Large intestine (tissue), 12 donors: ENCODE results near the gene PRKCD. TPM values are rescaled to one million over a fixed set of nuclear protein-coding genes. Genes with fewer than 3 reads are reported as not detected.

ENCODE experiments used
- DNase-seq, 2 donors: peaks; one replicate each; pipeline versions ENCODE4 v3.0.0 to v3.0.0-alpha.2; 2013
- H3K27ac ChIP-seq: one replicate; pipeline ENCODE4 v1.5.1; 2013; ENCODE audit warnings: low read length
- H3K27me3 ChIP-seq: 2 replicates; pipeline ENCODE4 v1.6.1; 2013; ENCODE audit warnings: low read length; ENCODE audit not compliant: control insufficient read depth, insufficient read depth
- H3K36me3 ChIP-seq: 2 replicates; pipeline ENCODE4 v1.6.1; 2013; ENCODE audit warnings: low read length; ENCODE audit not compliant: control insufficient read depth, insufficient read depth
- H3K4me1 ChIP-seq: one replicate; pipeline ENCODE4 v1.6.1; 2013; ENCODE audit warnings: low read length; ENCODE audit not compliant: control insufficient read depth, insufficient read depth
- H3K4me3 ChIP-seq: one replicate; pipeline ENCODE4 v1.5.1; 2013; ENCODE audit warnings: low read length
- H3K9me3 ChIP-seq: one replicate; pipeline ENCODE4 v1.6.1; 2013; ENCODE audit warnings: mild to moderate bottlenecking, low read depth, low read length, moderate library complexity; ENCODE audit not compliant: control insufficient read depth
- WGBS: methylation state at CpG from one replicate; pipeline ENCODE4 v1.1.5; 2013; ENCODE audit warnings: low lambda C conversion rate; ENCODE audit not compliant: insufficient coverage; 5-methylcytosine and 5-hydroxymethylcytosine counted together
- long read RNA-seq, 11 donors: transcript quantifications; one replicate each; lab custom pipeline, GENCODE V29; 2026
- polyA plus RNA-seq: library from polyadenylated mRNA; unstranded; fragments of 120-200 nt; gene quantifications from one replicate; pipeline ENCODE4 v1.2.1, GENCODE V29; 2013

The PRKCD gene
- 37.0 TPM for polyA plus RNA-seq
- long read RNA-seq, donor 1, partial matches to known transcripts: 0 of 3 reads
- long read RNA-seq, donor 1, other reads (novel, unspliced or antisense): 0 of 3 reads
- long read RNA-seq, donor 2, partial matches to known transcripts: 12 of 17 reads
- long read RNA-seq, donor 2, other reads (novel, unspliced or antisense): 0 of 17 reads
- long read RNA-seq, donor 3: 0 reads
- long read RNA-seq, donor 4: 0 reads
- long read RNA-seq, donor 5, partial matches to known transcripts: 0 of 3 reads
- long read RNA-seq, donor 5, other reads (novel, unspliced or antisense): 0 of 3 reads
- long read RNA-seq, donor 6, transcript PRKCD-201 (19 exons, 2,680 nt): major isoform, 6 of 23 reads
- long read RNA-seq, donor 6, transcript PRKCD-202 (18 exons, 2,810 nt): major isoform, 6 of 23 reads
- long read RNA-seq, donor 6, partial matches to known transcripts: 11 of 23 reads
- long read RNA-seq, donor 6, other reads (novel, unspliced or antisense): 0 of 23 reads
- long read RNA-seq, donor 7, partial matches to known transcripts: 0 of 3 reads
- long read RNA-seq, donor 7, other reads (novel, unspliced or antisense): 0 of 3 reads
- long read RNA-seq, donor 8, transcript PRKCD-202 (18 exons, 2,810 nt): major isoform, 7 of 26 reads
- long read RNA-seq, donor 8, partial matches to known transcripts: 18 of 26 reads
- long read RNA-seq, donor 8, other reads (novel, unspliced or antisense): 0 of 26 reads
- long read RNA-seq, donor 9, partial matches to known transcripts: 0 of 4 reads
- long read RNA-seq, donor 9, other reads (novel, unspliced or antisense): 0 of 4 reads
- long read RNA-seq, donor 10, partial matches to known transcripts: 23 of 34 reads
- long read RNA-seq, donor 10, other reads (novel, unspliced or antisense): 7 of 34 reads
- long read RNA-seq, donor 11, partial matches to known transcripts: 0 of 3 reads
- long read RNA-seq, donor 11, other reads (novel, unspliced or antisense): 0 of 3 reads

DNA sequence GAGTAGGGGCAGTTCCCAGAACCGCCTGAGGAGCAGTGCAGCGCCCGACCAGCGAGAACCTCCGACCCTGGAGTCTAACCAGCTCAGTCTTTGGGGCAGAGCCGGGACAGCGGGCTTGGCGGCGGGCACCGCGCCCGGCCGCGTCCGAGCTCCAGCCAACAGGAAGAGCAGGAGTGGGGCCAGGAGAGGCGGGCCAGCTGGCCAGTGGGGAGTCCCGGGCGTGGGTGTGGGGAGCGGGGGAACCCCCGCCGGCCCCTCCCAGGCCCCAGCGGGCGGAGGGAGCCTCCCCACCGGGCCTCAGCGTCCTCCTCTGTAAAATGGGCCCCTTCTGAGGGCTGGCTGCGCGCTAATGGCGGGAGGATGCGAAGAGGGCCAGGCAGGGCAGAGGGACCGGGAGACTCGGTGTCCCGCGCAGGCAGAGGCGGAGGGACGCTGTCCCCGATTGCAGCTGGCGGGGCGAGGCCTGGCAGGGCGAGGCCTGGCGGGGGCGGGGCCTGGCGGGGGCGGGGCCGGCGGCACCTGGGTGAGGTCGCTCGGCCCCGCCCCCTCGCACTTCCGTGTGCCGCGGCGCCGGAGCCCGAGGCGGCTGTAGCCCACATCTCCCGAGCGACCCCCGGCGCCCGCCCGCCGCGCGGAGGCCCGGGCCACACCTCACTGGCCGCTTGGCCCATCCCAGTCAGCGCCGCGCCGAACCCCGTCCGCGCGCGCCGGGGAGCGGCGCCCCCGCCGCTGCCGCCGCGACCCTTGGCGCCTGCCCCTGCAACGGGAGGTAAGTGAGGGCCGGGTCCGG, at the start of gene PRKCD:
Gene PRKCD, plus strand, starts transcription at position 550 of the 790 bp plus-strand sequence. CDS start 17,214 bp downstream, outside the sequence.
- no CpG with 5 or more reads among the region's 88 CpGs for WGBS
- peak within 1 kb of the TSS; percentile 99 for H3K4me3 ChIP-seq
- peaks cover 2% of the 10 kb centered on the region for H3K9me3 ChIP-seq
- peak within 1 kb of the TSS; percentile 93 for H3K27ac ChIP-seq
- peaks cover 64% of the 10 kb centered on the region for H3K4me1 ChIP-seq
- H3K27me3 ChIP-seq: peaks cover 5% of the 10 kb centered on the region
- peak; percentile 64 to 77 for DNase-seq
- peaks cover 13% of the 10 kb centered on the region for H3K36me3 ChIP-seq

DNA sequence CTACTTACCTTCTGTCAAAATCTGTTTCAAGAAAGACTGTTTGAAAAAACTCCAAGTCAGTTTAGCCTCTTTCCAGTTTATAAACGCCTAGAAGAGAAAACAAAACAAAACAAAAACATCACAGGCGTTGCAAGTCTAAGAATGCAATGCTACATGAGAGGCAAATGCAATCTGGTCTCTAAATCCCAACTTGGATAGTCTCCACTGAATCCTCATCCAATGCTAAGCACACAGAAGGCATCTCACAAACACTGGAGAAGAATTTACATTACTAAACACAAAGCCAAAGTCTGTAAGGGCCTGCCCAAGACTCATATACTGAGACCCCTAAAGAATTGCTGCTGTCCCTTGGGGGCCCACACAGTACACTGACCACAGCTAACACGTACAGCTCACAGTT, 49.2 kb upstream of the PRKCD start:
- Histone ChIP-seq H3K9me3 (no peaks in the 10 kb centered on the region), H3K36me3 (peaks cover 26% of the 10 kb centered on the region), H3K4me1 (no peaks in the 10 kb centered on the region), H3K27me3 (no peaks in the 10 kb centered on the region), H3K27ac (no peak overlapping the region), H3K4me3 (no peak overlapping the region)
- WGBS: 100% methylated on average over 2 of the region's 3 CpGs
- no peak for DNase-seq

GRCh38 chr3:53113293-53114010, 47.6 kb upstream of the PRKCD start:
- Histone ChIP-seq H3K4me3 (no peak overlapping the region), H3K9me3 (no peaks in the 10 kb centered on the region), H3K27ac (no peak overlapping the region), H3K36me3 (peaks cover 38% of the 10 kb centered on the region), H3K4me1 (no peaks in the 10 kb centered on the region), H3K27me3 (no peaks in the 10 kb centered on the region)
- WGBS: no CpG with 5 or more reads among the region's 1 CpG
- DNase-seq: no peak

DNA sequence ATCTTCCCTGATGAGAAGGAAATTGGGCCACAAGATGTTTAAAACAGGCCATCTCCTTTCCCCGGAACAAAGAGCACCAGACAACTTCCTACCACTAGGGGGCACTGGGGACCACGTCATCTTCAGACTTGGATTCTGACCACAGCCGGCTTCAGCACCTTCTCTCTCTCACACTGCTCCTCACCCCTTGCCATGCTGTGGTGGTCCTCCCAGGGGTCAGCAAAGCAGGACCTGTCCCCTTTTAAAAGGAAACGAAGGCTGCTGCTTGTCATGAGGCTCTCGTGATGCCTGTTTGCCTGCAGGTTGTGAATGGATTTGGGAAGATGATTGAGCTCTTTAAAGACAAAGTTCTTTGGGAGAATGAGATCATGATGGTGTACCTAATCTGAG, 47.0 kb upstream of the PRKCD start:
- peaks cover 39% of the 10 kb centered on the region for H3K36me3 ChIP-seq
- DNase-seq: peak; percentile 62 to 65

GRCh38 chr3:53114412-53115074, 46.5 kb upstream of the PRKCD start:
- Histone ChIP-seq H3K4me1 (no peaks in the 10 kb centered on the region), H3K9me3 (no peaks in the 10 kb centered on the region), H3K27me3 (no peaks in the 10 kb centered on the region), H3K27ac (no peak overlapping the region), H3K4me3 (no peak overlapping the region), H3K36me3 (peaks cover 39% of the 10 kb centered on the region)
- no CpG with 5 or more reads among the region's 5 CpGs for WGBS
- no peak for DNase-seq

More for the DNA sequence above, 47.0 kb upstream of the PRKCD start:
- H3K27me3 ChIP-seq: no peaks in the 10 kb centered on the region
- no peaks in the 10 kb centered on the region for H3K4me1 ChIP-seq
- H3K27ac ChIP-seq: no peak overlapping the region
- no peak overlapping the region for H3K4me3 ChIP-seq
- WGBS: no CpG with 5 or more reads among the region's 5 CpGs
- no peaks in the 10 kb centered on the region for H3K9me3 ChIP-seq

- Histone ChIP-seq H3K4me3 (no peak overlapping the region), H3K4me1 (no peaks in the 10 kb centered on the region), H3K9me3 (no peaks in the 10 kb centered on the region), H3K36me3 (peaks cover 59% of the 10 kb centered on the region), H3K27ac (no peak overlapping the region), H3K27me3 (no peaks in the 10 kb centered on the region)
- no peak for DNase-seq
- WGBS: no CpG with 5 or more reads among the region's 1 CpG
These were observed 44.1 kb upstream of the PRKCD start for GRCh38 chr3:53116956-53117355.

DNA sequence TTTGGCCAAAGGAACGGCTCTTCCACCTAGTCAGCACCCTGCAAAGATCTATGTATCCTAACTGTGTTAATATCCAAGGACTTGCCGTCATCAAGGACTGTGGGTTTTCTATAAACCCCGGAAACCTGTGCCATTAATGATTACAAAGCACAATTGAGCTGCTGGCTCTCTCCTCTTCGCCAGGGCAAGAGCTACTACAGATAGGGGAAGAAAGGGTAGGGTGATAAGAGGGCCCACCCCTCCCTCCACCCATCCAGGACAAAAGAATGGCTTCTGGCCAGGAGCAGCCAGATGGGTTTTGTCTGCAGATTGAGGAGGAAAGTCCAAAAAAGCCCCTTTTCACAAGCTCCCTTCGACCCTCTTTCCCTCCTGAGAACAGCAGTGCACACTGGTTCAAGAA, 40.7 kb upstream of the PRKCD start:
- no peak for DNase-seq
- Histone ChIP-seq H3K4me1 (no peaks in the 10 kb centered on the region), H3K36me3 (peaks cover 80% of the 10 kb centered on the region), H3K4me3 (no peak overlapping the region), H3K27ac (no peak overlapping the region), H3K27me3 (no peaks in the 10 kb centered on the region), H3K9me3 (no peaks in the 10 kb centered on the region)
- WGBS: 18% methylated on average over 2 of the region's 5 CpGs

DNA sequence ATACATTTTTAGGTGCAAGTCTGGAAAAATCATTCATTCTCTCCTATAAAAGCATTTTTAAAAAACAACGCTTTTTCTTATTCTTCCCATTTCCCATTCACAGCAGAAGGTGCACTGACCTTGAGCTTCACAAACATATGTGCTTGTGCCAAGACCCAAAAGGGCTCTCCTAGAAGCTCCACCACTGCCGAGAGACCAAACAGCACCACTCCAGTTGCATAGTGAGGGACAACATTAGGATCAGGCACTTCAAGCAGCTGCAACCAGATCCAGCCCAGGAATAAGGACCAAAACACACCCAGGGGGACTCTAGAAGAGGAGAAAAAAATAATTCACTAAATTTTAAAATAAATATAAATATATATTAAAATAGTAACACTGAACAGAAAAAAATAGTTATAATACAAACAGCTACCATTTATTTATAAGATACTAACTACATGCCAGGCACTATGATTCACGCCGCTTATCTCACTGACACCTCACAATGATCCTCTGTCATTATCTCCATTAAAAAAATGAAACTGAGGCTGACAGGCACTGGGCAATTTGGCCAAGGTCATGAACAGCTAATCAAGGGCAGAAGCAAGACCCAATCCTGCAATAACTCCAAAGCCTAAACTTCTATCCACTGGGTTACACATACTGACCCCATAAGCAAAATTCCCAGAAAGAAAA, 38.6 kb upstream of the PRKCD start:
- WGBS: no CpG with 5 or more reads among the region's 4 CpGs

DNA sequence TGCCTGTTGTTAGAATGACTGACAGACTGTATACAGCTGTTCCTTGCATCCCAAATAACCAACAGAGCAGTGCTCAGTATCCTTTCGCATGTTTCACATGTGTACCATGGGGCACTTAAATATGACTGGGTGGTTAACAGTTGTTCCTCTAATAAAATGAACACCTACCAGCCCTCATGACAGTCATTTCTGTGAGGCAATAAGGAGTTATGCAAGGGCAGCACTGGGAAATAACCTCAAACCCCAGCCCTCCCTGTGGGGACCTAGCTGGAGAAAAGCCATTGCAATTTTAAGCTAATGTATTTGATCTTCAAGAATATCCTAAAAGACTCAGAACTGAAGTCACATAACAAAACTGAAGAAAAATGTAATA, 38.1 kb upstream of the PRKCD start:
- Histone ChIP-seq H3K27me3 (no peaks in the 10 kb centered on the region), H3K4me3 (no peak overlapping the region), H3K27ac (no peak overlapping the region), H3K9me3 (no peaks in the 10 kb centered on the region), H3K4me1 (no peaks in the 10 kb centered on the region), H3K36me3 (peaks cover 78% of the 10 kb centered on the region)
- WGBS: no CpG with 5 or more reads among the region's 1 CpG
- no peak for DNase-seq

More for the DNA sequence above, 38.6 kb upstream of the PRKCD start:
- peaks cover 81% of the 10 kb centered on the region for H3K36me3 ChIP-seq
- H3K9me3 ChIP-seq: no peaks in the 10 kb centered on the region
- no peak overlapping the region for H3K4me3 ChIP-seq
- no peak overlapping the region for H3K27ac ChIP-seq
- no peaks in the 10 kb centered on the region for H3K27me3 ChIP-seq
- H3K4me1 ChIP-seq: no peaks in the 10 kb centered on the region
- no peak for DNase-seq
